KOPT-K1 (cell line): ENCODE measurements around the gene DNAJC1.
"Not testable (repeated sequence)": the region's sequence is repeated elsewhere in the genome, so short reads cannot be mapped to it uniquely, and the experiment has no call there.

Source experiments
- H3K27ac ChIP-seq: fragments of 200-600 bp; sonication (generic); 2 replicates; pipeline ENCODE4 v1.5.1; 2016; ENCODE audit warnings: antibody characterized with exemption, mild to moderate bottlenecking, low read depth, low read length; ENCODE audit not compliant: poor library complexity, severe bottlenecking
- H3K36me3 ChIP-seq: fragments of 200-600 bp; sonication (generic); 2 replicates; pipeline ENCODE4 v1.5.1; 2017; ENCODE audit warnings: antibody characterized with exemption, mild to moderate bottlenecking, low read length, moderate library complexity; ENCODE audit not compliant: insufficient read depth
- H3K9me3 ChIP-seq: fragments of 200-600 bp; sonication (generic); 2 replicates; pipeline ENCODE4 v1.5.1; 2017; ENCODE audit warnings: antibody characterized with exemption, low read length, mild to moderate bottlenecking; ENCODE audit not compliant: insufficient read depth, poor library complexity, severe bottlenecking

The DNAJC1 gene

DNA sequence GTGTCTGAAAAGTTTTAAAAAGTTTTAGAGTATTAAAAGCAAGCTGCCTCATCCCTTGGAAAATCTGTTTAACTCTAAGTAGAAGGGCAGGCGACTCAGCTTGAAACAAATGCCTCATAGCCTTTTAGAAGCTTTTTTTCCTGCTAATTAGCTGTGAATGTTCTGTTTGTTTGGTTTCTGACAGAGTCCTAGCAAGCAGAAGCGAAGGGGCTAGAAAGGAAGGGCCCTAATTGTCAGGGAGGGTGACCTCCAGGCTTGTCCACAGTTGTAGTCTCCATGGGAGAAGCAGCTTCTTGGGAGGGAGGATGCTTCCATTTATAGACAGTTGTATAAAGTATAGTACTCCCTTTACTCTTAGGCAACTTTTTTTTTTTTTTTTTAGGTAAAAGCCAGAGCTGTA, 90.9 kb downstream of the DNAJC1 start:
- H3K36me3 ChIP-seq, result no peaks in the 10 kb centered on the region; the same call in 1 of the 2 replicates
- no peaks in the 10 kb centered on the region for H3K9me3 ChIP-seq
- no peak overlapping the region for H3K27ac ChIP-seq

DNA sequence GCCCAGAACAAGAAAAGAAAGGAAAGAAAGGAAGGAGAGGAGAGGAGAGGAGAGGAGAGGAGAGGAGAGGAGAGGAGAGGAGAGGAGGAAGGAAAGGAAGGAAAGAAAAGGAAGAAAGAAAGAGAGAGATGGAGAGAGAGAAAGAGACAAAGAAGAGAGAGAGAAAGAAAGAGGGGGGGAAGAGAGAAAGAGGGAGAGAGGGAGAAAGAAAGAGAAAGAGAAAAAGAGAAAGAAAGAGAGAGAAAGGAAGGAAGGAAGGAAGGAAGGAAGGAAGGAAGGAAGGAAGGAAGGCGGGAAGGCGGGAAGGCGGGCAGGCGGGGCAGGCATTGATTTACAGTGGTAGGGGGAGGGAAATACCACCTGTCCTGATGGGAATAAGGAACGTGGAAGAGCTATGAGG, 92.7 kb downstream of the DNAJC1 start:
- Histone ChIP-seq H3K9me3 (no peaks in the 10 kb centered on the region), H3K27ac (no peak overlapping the region), H3K36me3 (no peaks in the 10 kb centered on the region; the same call in 1 of the 2 replicates)

DNA sequence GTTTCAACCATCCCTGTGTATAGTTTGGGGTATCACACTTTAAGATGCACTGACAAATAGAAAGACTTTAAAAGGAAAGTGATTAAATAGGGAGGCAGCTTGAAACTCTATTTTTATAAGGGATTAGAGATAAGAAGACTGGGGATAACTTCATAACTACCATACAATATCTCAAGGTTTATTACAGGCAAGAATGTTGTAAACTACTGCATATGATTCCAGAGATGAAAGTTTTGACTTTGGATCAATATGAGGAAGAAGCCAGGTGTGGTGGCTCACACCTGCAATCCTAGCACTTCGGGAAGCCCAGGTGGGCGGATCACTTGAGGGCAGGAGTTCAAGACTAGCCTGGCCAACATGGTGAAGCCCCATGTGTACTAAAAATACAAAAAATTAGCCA, 96.1 kb downstream of the DNAJC1 start:
- Histone ChIP-seq H3K36me3 (peaks cover 3% of the 10 kb centered on the region), H3K9me3 (no peaks in the 10 kb centered on the region), H3K27ac (no peak overlapping the region)

DNA sequence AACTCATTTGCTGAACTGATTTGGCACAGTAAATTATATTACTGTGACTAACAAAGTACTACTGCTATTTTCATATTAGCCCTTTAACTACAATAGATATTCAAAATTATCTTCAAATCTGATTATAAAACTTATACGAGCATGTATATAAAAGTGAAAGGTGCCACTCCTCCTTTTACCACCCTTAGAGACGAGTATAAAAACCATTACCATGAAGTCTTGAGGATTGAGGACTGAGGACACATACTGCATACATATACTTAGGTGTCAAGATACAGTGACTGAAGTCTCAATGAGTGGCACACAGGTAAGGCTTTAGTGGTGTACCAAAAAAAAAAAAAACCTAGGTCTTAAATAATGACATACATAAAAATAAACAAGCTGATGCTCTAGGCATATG, 98.6 kb downstream of the DNAJC1 start:
- Histone ChIP-seq H3K9me3 (no peaks in the 10 kb centered on the region), H3K27ac (no peak overlapping the region), H3K36me3 (peaks cover 3% of the 10 kb centered on the region)

DNA sequence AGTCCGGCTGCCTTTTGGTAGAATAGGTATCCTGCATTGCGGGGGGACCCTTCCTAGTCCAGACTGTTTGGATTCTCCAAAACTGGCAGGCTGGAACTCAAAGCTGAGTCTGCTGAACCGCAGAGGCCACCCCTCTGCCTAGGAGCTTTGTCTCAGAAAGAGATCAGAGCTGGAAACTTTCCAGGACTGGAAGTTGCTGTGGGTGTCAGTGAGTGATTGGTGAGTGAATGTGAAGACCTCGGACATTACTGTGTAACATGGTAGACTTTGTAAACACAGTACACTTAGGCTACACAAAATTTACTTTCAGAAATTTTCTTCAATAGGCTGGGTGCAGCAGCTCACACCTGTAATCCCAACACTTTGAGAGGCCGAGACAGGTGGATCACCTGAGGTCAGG, 103.8 kb downstream of the DNAJC1 start:
- Histone ChIP-seq H3K36me3 (peaks cover 3% of the 10 kb centered on the region), H3K27ac (no peak overlapping the region), H3K9me3 (no peaks in the 10 kb centered on the region)

DNA sequence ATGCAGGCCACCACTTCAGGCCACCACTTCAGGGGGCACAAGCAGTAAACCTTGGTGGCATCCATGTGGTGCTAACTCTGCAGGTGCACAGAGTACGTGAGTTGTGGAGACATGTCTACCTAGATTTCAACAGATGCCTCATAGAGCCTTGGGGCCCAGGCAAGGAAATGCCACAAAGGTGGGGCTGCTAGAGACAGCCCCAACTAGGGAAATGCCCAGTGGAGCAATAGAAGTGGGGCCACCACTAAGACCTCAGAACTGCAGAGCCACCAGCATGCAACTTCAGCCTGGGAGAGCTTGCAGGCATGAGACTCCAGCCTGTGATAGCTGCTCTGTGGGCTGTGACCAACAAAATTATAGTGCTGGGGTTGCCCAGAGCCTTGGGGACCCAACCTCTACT, 107.6 kb downstream of the DNAJC1 start:
- Histone ChIP-seq H3K27ac (no peak overlapping the region), H3K36me3 (no peaks in the 10 kb centered on the region), H3K9me3 (no peaks in the 10 kb centered on the region)

DNA sequence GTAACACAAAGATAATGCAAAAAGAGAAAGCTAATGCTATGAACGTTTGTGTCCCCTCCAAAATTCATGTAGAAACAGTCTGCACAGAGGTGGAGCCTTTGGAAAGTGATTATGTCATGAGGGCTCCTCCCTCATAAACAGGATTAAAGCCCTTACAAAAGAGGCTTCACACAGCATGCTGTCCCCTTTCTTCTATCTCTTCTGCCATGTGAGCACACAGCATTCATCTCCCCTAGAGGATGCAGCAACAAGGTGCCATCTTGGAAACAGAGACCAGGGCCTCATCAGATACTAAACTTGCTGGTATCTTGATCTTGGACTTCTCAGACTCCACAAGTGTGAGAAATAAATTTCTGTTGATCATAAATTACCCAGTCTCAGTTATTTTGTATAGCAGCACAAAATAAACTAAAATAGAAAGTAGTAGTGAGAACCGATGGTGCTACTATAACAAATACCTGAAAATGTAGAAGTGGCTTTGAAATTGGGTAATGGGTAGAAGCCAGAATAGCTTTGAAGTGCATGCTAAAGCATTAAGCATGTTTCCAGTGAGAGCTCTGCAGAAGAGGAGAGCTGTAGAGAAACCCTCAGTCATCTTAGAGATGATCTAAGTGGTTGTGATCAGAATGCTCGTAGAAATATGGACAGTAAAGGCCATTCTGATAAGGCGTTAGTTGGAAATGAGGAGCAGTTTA, 108.7 kb downstream of the DNAJC1 start:
- Histone ChIP-seq H3K36me3 (no peaks in the 10 kb centered on the region), H3K9me3 (no peaks in the 10 kb centered on the region), H3K27ac (no peak overlapping the region)

DNA sequence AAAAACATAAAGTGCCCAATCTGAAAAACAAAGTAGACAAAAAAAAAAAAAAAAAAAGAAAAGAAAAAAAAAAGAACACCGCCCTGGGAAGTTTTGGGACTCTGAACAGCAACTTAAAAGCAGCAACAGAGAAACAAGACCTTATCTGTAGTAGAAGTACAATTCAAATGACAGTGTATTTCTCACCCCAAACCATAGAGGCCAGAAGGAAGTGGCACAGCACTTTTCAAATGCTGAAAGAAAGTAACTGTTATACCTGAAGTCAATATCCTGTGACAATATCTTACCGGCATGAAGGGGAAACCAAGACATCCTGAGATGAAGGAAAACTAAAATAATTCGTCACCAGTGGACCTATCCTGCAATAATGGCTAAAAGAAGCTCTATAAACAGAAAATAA, 112.1 kb downstream of the DNAJC1 start:
- Histone ChIP-seq H3K27ac (no peak overlapping the region), H3K36me3 (no peaks in the 10 kb centered on the region), H3K9me3 (peaks cover 2% of the 10 kb centered on the region)

DNA sequence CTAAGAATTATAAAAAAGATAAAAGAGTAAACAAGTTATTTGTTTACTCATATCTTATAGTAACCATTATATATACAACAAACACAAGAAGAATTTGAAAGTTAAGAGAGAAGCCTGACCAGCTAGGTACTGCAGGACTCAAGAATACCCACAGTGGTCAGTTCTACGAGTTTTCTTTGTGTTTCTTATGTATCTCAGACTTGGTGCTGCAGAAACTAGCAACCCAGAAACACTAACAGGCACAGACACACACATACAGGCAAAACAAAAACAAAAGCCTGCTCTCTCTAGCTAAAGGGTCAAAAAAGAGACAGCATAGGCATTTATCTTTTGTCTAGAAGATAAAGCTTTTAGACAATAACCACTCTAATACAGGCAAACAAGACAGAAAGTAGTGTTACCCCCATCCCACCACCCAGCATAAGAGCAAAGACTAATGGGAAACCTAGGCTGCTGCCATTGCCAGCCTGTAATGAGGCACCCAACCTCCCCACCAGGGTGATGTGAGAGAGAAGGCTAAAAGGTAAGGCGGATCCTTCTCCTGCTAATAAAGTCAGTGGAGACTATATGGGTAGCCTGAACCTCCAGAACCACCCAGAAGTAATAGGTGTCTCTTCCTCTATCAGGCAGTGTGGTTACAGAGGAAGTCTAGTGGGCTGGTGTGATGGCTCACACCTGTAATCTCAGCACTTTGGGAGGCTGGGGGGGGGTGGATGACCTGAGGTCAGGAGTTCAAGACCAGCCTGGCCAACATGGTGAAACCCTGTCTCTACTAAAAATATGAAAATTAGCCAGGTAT, 113.9 kb downstream of the DNAJC1 start:
- H3K36me3 ChIP-seq, result no peaks in the 10 kb centered on the region
- H3K9me3 ChIP-seq, result peaks cover 19% of the 10 kb centered on the region
- no peak overlapping the region for H3K27ac ChIP-seq

DNA sequence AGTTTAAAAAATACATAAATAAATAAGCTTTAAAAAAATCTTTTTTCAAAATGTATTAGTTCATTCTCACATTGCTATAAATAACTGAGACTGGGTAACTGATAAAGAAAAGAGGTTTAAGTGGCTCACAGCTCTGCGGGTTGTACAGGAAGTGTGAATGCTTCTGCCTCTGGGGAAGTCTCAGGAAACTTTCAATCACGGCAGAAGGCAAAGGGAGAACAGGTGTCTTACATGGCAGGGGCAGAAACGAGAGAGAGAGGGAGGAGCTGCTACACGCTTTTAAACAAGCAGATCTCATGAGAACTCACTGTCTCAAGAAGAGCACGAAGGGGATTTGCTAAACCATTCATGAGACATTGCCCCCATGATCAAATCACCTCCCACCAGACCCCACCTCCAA, 114.6 kb downstream of the DNAJC1 start:
- Histone ChIP-seq H3K27ac (no peak overlapping the region), H3K9me3 (peaks cover 19% of the 10 kb centered on the region), H3K36me3 (no peaks in the 10 kb centered on the region)

DNA sequence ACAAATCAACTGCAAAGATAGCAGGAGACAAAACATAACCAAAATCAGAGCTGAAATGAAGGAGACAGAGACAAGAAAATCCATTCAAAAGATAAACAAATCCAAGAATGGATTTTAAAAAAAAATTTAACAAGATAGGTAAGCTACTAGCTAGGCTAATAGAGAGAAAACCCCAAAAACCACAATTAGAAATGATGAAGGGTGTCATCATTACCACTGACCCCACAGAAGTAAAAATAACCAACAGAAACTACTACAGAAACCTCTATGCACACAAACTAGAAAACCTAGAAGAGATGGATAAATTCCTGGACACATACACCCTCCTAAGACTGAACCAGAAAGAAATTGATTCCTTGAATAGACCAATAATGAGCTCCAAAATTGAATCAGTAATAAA, 117.6 kb downstream of the DNAJC1 start:
- Histone ChIP-seq H3K9me3 (peaks cover 19% of the 10 kb centered on the region), H3K27ac (no peak overlapping the region), H3K36me3 (peaks cover 7% of the 10 kb centered on the region)

DNA sequence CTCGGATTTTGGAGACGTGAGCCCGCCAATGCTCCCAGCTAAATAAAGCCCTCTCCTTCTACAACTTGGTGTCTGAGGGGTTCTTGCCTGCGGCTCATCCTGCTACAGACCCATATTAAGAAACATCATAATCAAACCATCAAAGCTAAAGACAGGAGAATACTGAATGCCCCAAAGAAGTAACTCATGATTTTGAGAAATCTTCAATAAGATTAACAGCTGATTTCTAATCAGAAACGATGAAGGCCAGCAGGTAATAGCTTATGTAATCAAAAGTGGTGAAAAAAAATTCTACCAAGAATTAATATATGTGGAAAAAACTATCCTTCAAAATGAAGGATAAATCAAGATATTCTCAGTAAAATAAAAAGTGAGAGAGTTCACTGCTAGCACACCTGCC, 130.3 kb downstream of the DNAJC1 start:
- Histone ChIP-seq H3K9me3 (peaks cover 23% of the 10 kb centered on the region), H3K27ac (no peak overlapping the region), H3K36me3 (no peaks in the 10 kb centered on the region)

DNA sequence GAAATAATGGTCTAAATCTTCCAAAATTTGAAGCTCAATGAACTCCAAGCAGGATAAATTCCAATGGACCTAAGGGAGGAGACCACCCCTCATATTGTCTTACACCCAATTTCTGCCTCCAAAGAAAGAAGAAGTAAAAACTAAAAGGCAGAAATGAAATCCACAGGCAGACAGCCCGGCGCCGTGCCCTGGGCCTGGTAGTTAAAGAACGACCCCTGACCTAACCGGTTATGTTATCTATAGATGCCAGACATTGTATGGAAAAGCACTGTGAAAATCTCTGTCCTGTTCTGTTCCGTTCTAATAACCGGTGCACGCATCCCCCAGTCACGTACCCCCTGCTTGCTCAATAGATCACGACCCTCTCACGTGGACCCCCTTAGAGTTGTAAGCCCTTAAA, 130.8 kb downstream of the DNAJC1 start:
- not testable (repeated sequence) for H3K27ac ChIP-seq, H3K36me3 ChIP-seq
- peaks cover 23% of the 10 kb centered on the region for H3K9me3 ChIP-seq

DNA sequence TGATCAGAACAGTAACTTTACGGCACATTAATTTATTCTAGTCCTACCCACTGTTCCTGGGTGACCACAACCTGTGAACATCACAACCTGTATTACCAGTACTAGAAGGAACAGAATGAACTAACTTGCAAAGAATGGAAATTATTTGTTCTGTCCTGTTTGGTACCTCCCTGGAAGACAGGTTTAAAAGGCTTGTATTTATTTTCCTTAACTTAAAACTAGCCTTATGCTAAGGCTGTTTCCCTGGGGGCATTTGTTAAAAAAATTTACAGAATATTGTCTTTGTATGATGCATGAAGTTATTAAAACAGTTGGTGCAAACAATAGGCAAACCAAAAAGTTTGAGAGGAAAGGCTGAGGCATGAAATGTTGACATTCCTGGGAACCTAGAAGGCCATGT, 132.7 kb downstream of the DNAJC1 start:
- no peak overlapping the region for H3K27ac ChIP-seq
- no peaks in the 10 kb centered on the region for H3K36me3 ChIP-seq
- peaks cover 23% of the 10 kb centered on the region for H3K9me3 ChIP-seq

DNA sequence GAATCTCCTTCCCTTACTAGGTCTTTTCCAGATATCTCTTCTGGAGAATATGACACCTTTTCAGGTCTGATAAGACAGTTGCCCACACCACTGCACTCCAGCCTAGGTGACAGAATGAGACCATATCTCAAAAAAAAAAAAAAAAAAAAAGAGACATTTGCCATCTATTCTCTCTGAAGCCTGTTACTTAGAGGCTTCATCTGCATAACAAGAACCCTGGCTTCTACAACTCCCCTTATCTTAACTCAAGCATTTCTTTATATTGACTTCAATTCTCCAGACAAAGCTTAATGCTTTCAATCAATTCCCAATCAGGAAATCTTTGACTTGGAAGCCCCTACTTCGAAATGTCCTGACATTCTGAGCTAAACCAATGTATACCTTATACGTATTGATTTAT, 134.4 kb downstream of the DNAJC1 start:
- H3K27ac ChIP-seq, H3K36me3 ChIP-seq: not testable (repeated sequence)
- peaks cover 20% of the 10 kb centered on the region for H3K9me3 ChIP-seq

DNA sequence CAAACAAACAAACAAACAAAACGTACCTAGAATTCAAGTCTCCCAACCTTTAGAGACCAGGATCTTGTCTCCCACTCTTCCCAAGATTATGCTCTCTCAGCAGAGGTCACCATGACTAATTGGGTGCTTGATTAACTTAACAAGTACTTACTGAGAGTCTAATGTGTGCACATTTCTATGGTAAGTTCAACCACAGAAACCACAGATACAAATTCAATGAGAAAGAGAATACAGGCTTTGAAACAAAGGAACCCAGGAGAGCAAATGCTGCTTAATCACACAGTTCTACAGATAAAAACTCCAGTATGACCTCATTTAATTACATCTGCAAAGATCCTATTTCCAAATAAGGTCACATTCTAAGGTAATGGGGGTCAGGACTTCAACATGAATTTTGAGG, 142.8 kb downstream of the DNAJC1 start:
- Histone ChIP-seq H3K9me3 (no peaks in the 10 kb centered on the region), H3K36me3 (no peaks in the 10 kb centered on the region), H3K27ac (no peak overlapping the region)
